ENCODE measurements around the gene CD200. TPM values are rescaled to one million over a fixed set of nuclear protein-coding genes. Genes with fewer than 3 reads are reported as not detected.

CD200 gene
- polyA plus RNA-seq, 3 donors = 34.1 to 41.0 (median 37.6) TPM

DNA sequence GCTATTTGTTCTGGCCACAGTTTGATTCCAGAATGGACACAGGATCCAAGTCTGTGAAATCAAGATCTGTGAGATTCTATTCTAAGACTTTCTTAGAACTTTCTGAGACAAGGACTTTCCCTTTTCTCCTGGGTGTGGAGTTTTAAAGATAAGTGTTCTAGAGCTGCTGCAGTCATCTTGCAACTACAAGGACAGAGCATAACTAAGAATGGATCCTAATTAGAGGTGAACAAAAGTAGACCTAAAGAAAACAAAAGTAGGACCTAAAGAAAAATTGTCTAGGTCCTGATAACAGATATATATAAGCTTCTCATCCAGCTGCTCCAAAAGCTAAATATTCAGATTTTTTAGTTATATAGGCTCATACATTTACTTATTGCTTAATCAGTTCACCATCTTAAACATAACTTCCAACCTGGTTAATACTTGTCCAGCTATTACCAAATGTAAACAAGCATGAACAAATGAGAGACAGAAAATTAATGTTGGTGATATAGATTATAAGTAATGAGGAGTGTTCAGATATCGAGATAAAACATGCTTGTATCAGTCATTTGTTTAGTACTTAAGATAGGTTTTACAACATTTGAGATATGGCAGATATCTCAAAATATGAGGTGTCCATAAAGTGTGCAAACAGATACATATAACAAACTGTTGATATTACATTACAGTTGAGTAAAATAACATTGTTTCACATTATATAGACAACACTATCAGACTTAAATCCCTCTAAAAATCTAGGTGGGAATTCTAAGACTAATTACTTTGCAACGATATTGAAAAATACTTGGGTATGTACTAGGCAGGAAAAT is 75.1 kb downstream of the CD200 start:
- no peak for DNase-seq

DNA sequence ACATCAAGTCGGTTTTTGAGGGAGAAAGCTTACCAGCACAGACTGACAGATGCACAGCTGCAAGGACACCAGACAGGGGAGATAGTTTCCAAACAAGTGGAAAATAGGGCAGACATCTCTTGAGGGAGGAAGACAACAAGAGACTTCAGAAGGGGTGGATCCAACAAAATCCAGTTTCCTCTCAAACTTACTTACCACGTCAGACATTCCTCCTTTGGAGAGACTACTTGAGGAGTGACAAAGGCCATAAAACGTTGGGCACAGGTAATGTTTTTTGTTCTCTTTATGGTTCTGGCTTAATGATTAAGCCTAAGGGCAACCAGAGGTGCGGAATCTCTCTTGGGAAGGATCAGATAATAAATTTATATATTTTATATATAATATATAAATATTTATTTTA is 76.1 kb downstream of the CD200 start:
- DNase-seq = no peak

DNA sequence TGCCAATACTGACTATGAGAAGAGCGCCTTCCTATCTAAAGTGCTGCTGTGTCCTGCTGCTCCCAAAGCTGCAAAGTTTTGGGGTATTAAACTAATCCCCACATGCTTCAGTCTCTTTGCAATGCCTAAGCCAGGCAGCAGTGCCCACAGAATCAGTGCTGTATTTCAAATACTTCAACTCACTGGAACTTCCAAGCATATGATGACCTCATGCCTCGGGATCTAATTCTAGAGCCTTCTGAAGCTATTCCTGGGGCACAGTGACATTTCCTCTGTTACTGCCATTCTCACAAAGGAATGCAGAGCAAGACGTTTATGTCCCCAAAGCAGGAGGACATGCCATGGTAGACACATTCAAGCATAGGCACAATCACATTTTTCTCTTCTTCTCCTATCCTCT is 78.5 kb downstream of the CD200 start:
- DNase-seq = no peak

Other genes starting within 250 kb of the CD200 start
- gene C3orf52, start 246.8 kb upstream of the CD200 start, polyA plus RNA-seq (ENCODE audit: insufficient read length in 3 of 3) = 1 to 10 TPM; 4.9 to 6.8 (median 5.3) TPM
- gene GCSAM, start 199.9 kb upstream of the CD200 start, polyA plus RNA-seq (ENCODE audit: insufficient read length in 3 of 3) = 1 to 10 TPM in 2 of 3 donors, under 1 TPM in 1; 0.74 to 2.1 (median 1.3) TPM
- gene SLC9C1, start 38.9 kb upstream of the CD200 start, polyA plus RNA-seq (ENCODE audit: insufficient read length in 3 of 3) = 1 to 10 TPM in 1 of 3 donors, under 1 TPM in 2; 0.48 to 1.2 (median 0.86) TPM
- under 1 TPM; 0.41 to 0.88 (median 0.53) TPM for gene BTLA, start 166.3 kb downstream of the CD200 start, polyA plus RNA-seq (ENCODE audit: insufficient read length in 3 of 3)
- 10 to 100 TPM; 42.5 to 52.0 (median 51.0) TPM for gene ATG3, start 228.8 kb downstream of the CD200 start, polyA plus RNA-seq (ENCODE audit: insufficient read length in 3 of 3)
- gene SLC35A5, start 228.9 kb downstream of the CD200 start, polyA plus RNA-seq (ENCODE audit: insufficient read length in 3 of 3) = 10 to 100 TPM; 60.8 to 70.5 (median 67.5) TPM